ENCODE results near the gene FAM24B.

DNA sequence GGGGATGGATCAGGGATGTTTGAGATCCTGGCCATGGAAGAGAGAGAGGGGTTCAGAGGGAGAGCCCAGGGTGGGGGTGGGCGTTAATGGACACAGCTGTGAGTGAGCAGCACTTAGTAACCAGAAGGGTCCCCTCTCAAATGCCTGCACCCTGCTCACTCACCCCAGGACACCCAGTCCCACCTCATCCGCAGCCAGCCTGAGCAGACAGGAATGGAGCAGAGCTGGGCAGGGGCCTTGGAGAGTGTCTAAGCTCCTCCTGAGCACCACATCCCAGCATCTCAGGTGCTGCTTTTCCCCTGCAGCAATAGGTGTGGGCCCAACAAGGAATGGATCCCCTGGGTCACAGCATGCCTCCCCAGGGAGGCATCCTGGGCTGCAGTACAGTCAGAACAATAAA, 36.3 kb upstream of the FAM24B start:
- TF ChIP-seq, protein P1, sequence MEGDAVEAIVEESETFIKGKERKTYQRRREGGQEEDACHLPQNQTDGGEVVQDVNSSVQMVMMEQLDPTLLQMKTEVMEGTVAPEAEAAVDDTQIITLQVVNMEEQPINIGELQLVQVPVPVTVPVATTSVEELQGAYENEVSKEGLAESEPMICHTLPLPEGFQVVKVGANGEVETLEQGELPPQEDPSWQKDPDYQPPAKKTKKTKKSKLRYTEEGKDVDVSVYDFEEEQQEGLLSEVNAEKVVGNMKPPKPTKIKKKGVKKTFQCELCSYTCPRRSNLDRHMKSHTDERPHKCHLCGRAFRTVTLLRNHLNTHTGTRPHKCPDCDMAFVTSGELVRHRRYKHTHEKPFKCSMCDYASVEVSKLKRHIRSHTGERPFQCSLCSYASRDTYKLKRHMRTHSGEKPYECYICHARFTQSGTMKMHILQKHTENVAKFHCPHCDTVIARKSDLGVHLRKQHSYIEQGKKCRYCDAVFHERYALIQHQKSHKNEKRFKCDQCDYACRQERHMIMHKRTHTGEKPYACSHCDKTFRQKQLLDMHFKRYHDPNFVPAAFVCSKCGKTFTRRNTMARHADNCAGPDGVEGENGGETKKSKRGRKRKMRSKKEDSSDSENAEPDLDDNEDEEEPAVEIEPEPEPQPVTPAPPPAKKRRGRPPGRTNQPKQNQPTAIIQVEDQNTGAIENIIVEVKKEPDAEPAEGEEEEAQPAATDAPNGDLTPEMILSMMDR (IDR thresholded peaks at IDR 0.05): no peak
- no peak for TF ChIP-seq POLR2A (IDR thresholded peaks at IDR 0.05)

Data from uterus (tissue), 2 donors.